Esophagus squamous epithelium (tissue), 4 donors: ENCODE data around the gene CCDC201.
"Not testable (repeated sequence)": the region's sequence is repeated elsewhere in the genome, so short reads cannot be mapped to it uniquely, and the experiment has no call there.

Source experiments
- CTCF ChIP-seq, 6 experiments: fragments of 450-650 bp in 4 of 6; fragments of 200-600 bp in 2 of 6; sonication (generic) in 2 of 6; IDR thresholded peaks; one replicate each; pipeline ENCODE4 v1.5.1; 2016 to 2019; ENCODE audit warnings: antibody characterized with exemption in 6 of 6, mild to moderate bottlenecking in 4 of 6, moderate library complexity in 4 of 6
- POLR2A ChIP-seq, 4 donors: fragments of 450-650 bp; IDR thresholded peaks; one replicate each; pipeline ENCODE4 v1.6.1; 2017; ENCODE audit warnings: antibody characterized with exemption in 4 of 4, mild to moderate bottlenecking in 4 of 4, moderate library complexity in 3 of 4

GRCh38 chr7:45817913-45818312 is 55.0 kb downstream of the CCDC201 start:
- TF ChIP-seq CTCF, POLR2A (IDR thresholded peaks at IDR 0.05): not testable (repeated sequence)
